Esophagus squamous epithelium (tissue), 4 donors: ENCODE data around the gene CUBN.

ENCODE experiments used
- POLR2A ChIP-seq, 4 donors: fragments of 450-650 bp; IDR thresholded peaks; one replicate each; pipeline ENCODE4 v1.6.1; 2017; ENCODE audit warnings: antibody characterized with exemption in 4 of 4, mild to moderate bottlenecking in 4 of 4, moderate library complexity in 3 of 4
- TF ChIP-seq, protein P1 (sequence below), 6 experiments: fragments of 450-650 bp in 4 of 6; fragments of 200-600 bp in 2 of 6; sonication (generic) in 2 of 6; IDR thresholded peaks; one replicate each; pipeline ENCODE4 v1.5.1; 2016 to 2019; ENCODE audit warnings: antibody characterized with exemption in 6 of 6, mild to moderate bottlenecking in 4 of 6, moderate library complexity in 4 of 6

DNA sequence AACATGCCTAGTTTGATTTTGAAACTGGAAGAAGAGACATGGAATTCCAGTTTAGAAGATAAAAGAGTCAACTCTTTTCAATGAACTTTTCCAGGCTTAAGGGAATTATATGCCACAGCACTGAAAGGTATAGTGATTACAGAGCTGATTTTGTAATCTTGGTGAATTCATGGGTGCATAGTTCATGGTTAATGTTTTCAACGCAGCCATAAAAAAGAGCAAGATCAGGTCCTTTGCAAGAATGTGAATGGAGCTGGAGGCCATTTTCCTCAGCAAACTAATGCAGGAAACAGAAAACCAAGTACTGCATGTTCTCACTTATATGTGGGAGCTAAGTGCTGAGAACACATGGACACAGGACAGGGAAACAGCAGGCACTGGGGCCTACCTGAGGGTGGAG is 94.2 kb downstream of the CUBN start:
- TF ChIP-seq POLR2A (IDR thresholded peaks at IDR 0.05) = no peak
- TF ChIP-seq, protein P1, sequence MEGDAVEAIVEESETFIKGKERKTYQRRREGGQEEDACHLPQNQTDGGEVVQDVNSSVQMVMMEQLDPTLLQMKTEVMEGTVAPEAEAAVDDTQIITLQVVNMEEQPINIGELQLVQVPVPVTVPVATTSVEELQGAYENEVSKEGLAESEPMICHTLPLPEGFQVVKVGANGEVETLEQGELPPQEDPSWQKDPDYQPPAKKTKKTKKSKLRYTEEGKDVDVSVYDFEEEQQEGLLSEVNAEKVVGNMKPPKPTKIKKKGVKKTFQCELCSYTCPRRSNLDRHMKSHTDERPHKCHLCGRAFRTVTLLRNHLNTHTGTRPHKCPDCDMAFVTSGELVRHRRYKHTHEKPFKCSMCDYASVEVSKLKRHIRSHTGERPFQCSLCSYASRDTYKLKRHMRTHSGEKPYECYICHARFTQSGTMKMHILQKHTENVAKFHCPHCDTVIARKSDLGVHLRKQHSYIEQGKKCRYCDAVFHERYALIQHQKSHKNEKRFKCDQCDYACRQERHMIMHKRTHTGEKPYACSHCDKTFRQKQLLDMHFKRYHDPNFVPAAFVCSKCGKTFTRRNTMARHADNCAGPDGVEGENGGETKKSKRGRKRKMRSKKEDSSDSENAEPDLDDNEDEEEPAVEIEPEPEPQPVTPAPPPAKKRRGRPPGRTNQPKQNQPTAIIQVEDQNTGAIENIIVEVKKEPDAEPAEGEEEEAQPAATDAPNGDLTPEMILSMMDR (IDR thresholded peaks at IDR 0.05) = no peak
